WTC11 (cell line): ENCODE measurements around the gene BCAS1. TPM values are rescaled to one million over a fixed set of nuclear protein-coding genes. Genes with fewer than 3 reads are reported as not detected.

Experiments
- ATAC-seq: fragments of 200-7000 bp; cut with Tn5 transposase; 2 replicates; pipeline ENCODE4 v1.10.0; 2021; ENCODE audit warnings: mild to moderate bottlenecking, moderate library complexity
- CTCF ChIA-PET: fragments of 300-600 bp; sonication (Branson Sonifier 250); formaldehyde crosslinking; loops from one replicate; lab custom pipeline; 2021; ENCODE audit warnings: antibody characterized with exemption; lab: Charles Lee
- POLR2A ChIA-PET: fragments of 350-600 bp; sonication (Branson Sonifier 250); formaldehyde crosslinking; loops from one replicate; lab custom pipeline; 2021; ENCODE audit warnings: antibody characterized with exemption; lab: Charles Lee
- DNase-seq: peaks from one replicate; pipeline ENCODE4 v3.0.0; 2021; ENCODE audit warnings: low spot score
- H3K27ac Mint-ChIP-seq: 2 replicates; pipeline ENCODE4 v1.8.0; 2021; ENCODE audit warnings: mixed read lengths
- H3K27me3 Mint-ChIP-seq: 2 replicates; pipeline ENCODE4 v1.8.0; 2021; ENCODE audit warnings: low read depth, mild to moderate bottlenecking, moderate library complexity, mixed read lengths
- H3K36me3 Mint-ChIP-seq: 2 replicates; pipeline ENCODE4 v1.8.0; 2021; ENCODE audit warnings: mixed read lengths
- H3K4me1 Mint-ChIP-seq: 2 replicates; pipeline ENCODE4 v1.8.0; 2022; ENCODE audit warnings: mixed read lengths
- H3K4me3 Mint-ChIP-seq: 2 replicates; pipeline ENCODE4 v1.8.0; 2021; ENCODE audit warnings: mild to moderate bottlenecking, moderate library complexity, mixed read lengths
- H3K9me3 Mint-ChIP-seq: 2 replicates; pipeline ENCODE4 v1.8.0; 2021; ENCODE audit warnings: mixed read lengths
- AFF4 ChIP-seq: sonication (generic); formaldehyde crosslinking; IDR thresholded peaks from 2 replicates; pipeline ENCODE4 v1.8.1; 2023; ENCODE audit warnings: mild to moderate bottlenecking, missing genetic modification reagents, borderline replicate concordance
- ATF1 ChIP-seq: sonication (generic); formaldehyde crosslinking; IDR thresholded peaks from 2 replicates; pipeline ENCODE4 v1.8.1; 2023; ENCODE audit warnings: mild to moderate bottlenecking, moderate library complexity, missing genetic modification reagents
- ATF3 ChIP-seq: sonication (generic); formaldehyde crosslinking; conservative IDR thresholded peaks from 2 replicates; pipeline ENCODE4 v1.8.1; 2022; ENCODE audit warnings: mild to moderate bottlenecking, missing genetic modification reagents
- CREB1 ChIP-seq: sonication (generic); formaldehyde crosslinking; IDR thresholded peaks from 2 replicates; pipeline ENCODE4 v1.8.0; 2023; ENCODE audit warnings: mild to moderate bottlenecking, missing genetic modification reagents
- CTCF ChIP-seq: fragments of 200-600 bp; IDR thresholded peaks from 2 replicates; pipeline ENCODE4 v1.8.0; 2022; ENCODE audit warnings: antibody characterized with exemption
- E2F5 ChIP-seq: sonication (generic); formaldehyde crosslinking; IDR thresholded peaks from 2 replicates; pipeline ENCODE4 v1.8.1; 2022; ENCODE audit warnings: mild to moderate bottlenecking, moderate library complexity, missing genetic modification reagents
- ELF4 ChIP-seq: sonication (generic); formaldehyde crosslinking; IDR thresholded peaks from 2 replicates; pipeline ENCODE4 v1.8.1; 2022; ENCODE audit warnings: low read depth, mild to moderate bottlenecking, moderate library complexity, missing genetic modification reagents
- ETV6 ChIP-seq: sonication (generic); formaldehyde crosslinking; IDR thresholded peaks from 2 replicates; pipeline ENCODE4 v1.8.1; 2022; ENCODE audit warnings: mild to moderate bottlenecking, missing genetic modification reagents
- GABPB1 ChIP-seq: sonication (generic); formaldehyde crosslinking; IDR thresholded peaks from 2 replicates; pipeline ENCODE4 v1.8.1; 2023; ENCODE audit warnings: mild to moderate bottlenecking, missing genetic modification reagents
- GTF2I ChIP-seq: fragments of 250-450 bp; sonication (Bioruptor Pico); conservative IDR thresholded peaks from 2 replicates; pipeline ENCODE4 v1.4.0; 2021; ENCODE audit warnings: mild to moderate bottlenecking
- HMGA2 ChIP-seq: fragments of 250-450 bp; sonication (Bioruptor Pico); IDR thresholded peaks from 2 replicates; pipeline ENCODE4 v1.4.0; 2021; ENCODE audit warnings: mild to moderate bottlenecking, moderate library complexity
- IRF2 ChIP-seq: sonication (generic); formaldehyde crosslinking; IDR thresholded peaks from 2 replicates; pipeline ENCODE4 v1.8.0; 2022; ENCODE audit warnings: low read depth, missing genetic modification reagents, borderline replicate concordance
- NR2C2 ChIP-seq: sonication (generic); formaldehyde crosslinking; IDR thresholded peaks from 2 replicates; pipeline ENCODE4 v1.8.0; 2022; ENCODE audit warnings: mild to moderate bottlenecking, missing genetic modification reagents
- PRRX2 ChIP-seq: fragments of 250-450 bp; sonication (Bioruptor Pico); IDR thresholded peaks from 2 replicates; pipeline ENCODE4 v1.8.0; 2021; ENCODE audit warnings: mild to moderate bottlenecking
- RELA ChIP-seq: sonication (generic); formaldehyde crosslinking; IDR thresholded peaks from 2 replicates; pipeline ENCODE4 v1.8.1; 2022; ENCODE audit warnings: missing genetic modification reagents, mild to moderate bottlenecking, borderline replicate concordance
- RORB ChIP-seq: fragments of 250-450 bp; sonication (Bioruptor Pico); IDR thresholded peaks from 2 replicates; pipeline ENCODE4 v1.9.0; 2021; ENCODE audit warnings: mild to moderate bottlenecking
- SOX15 ChIP-seq: fragments of 250-450 bp; sonication (Bioruptor Pico); IDR thresholded peaks from 2 replicates; pipeline ENCODE4 v1.9.0; 2021; ENCODE audit warnings: mild to moderate bottlenecking
- STAT6 ChIP-seq: sonication (generic); formaldehyde crosslinking; conservative IDR thresholded peaks from 2 replicates; pipeline ENCODE4 v1.8.1; 2023; ENCODE audit warnings: mild to moderate bottlenecking, low read depth, missing genetic modification reagents, moderate library complexity
- USF1 ChIP-seq: sonication (generic); formaldehyde crosslinking; IDR thresholded peaks from 2 replicates; pipeline ENCODE4 v1.8.0; 2022; ENCODE audit warnings: mild to moderate bottlenecking, missing genetic modification reagents
- ZNF232 ChIP-seq: sonication (generic); formaldehyde crosslinking; IDR thresholded peaks from 2 replicates; pipeline ENCODE4 v1.8.0; 2022; ENCODE audit warnings: mild to moderate bottlenecking, missing genetic modification reagents
- ZNF396 ChIP-seq: fragments of 250-450 bp; sonication (Bioruptor Pico); IDR thresholded peaks from 2 replicates; pipeline ENCODE4 v1.8.0; 2021; ENCODE audit warnings: mild to moderate bottlenecking, moderate library complexity, borderline replicate concordance
- ZNF512 ChIP-seq: sonication (generic); formaldehyde crosslinking; IDR thresholded peaks from 2 replicates; pipeline ENCODE4 v1.8.1; 2022; ENCODE audit warnings: missing genetic modification reagents, borderline replicate concordance
- total RNA-seq: library from RNA; stranded (reverse); gene quantifications from 3 replicates; pipeline ENCODE4 v1.2.3, GENCODE V29; 2021

The BCAS1 gene
- total RNA-seq, 1 experiment from 2014 or later = 0.11 TPM

- H3K27ac Mint-ChIP-seq = no peak overlapping the region
- no peak overlapping the region for H3K4me3 Mint-ChIP-seq
- H3K27me3 Mint-ChIP-seq = no peaks in the 10 kb centered on the region
- no peaks in the 10 kb centered on the region for H3K36me3 Mint-ChIP-seq
- TF ChIP-seq ZNF512 (no peak), AFF4 (CRISPR knock-in tag) (no peak), RORB (CRISPR knock-in tag) (no peak), GABPB1 (CRISPR knock-in tag) (no peak), ZNF396 (CRISPR knock-in tag) (no peak), SOX15 (CRISPR knock-in tag) (no peak), IRF2 (CRISPR knock-in tag) (no peak), PRRX2 (CRISPR knock-in tag) (no peak), E2F5 (CRISPR knock-in tag) (no peak), CREB1 (CRISPR knock-in tag) (no peak), CTCF (no peak), ATF1 (CRISPR knock-in tag) (no peak), STAT6 (CRISPR knock-in tag) (no peak), HMGA2 (CRISPR knock-in tag) (no peak)
- TF ChIP-seq, all 79 proteins: peak for 0
- POLR2A ChIA-PET = no interaction called here
- Mint-ChIP-seq H3K9me3 (no peaks in the 10 kb centered on the region), H3K4me1 (peaks cover 68% of the 10 kb centered on the region)
- DNase-seq (no peak), ATAC-seq (no peak)
- CTCF ChIA-PET = interaction anchor here (0.6 to 1.3 kb wide), 3 partner anchors 20 to 329 kb away, joined by 3 to 4 read pairs (median 3); no protein-coding TSS in a partner anchor
Observed at GRCh38 chr20:53937929-53938367, 132.4 kb downstream of the BCAS1 start.

- H3K4me3 Mint-ChIP-seq = no peak overlapping the region
- ATAC-seq (no peak), DNase-seq (no peak)
- H3K9me3 Mint-ChIP-seq = no peaks in the 10 kb centered on the region
- H3K27me3 Mint-ChIP-seq = no peaks in the 10 kb centered on the region
- no peaks in the 10 kb centered on the region for H3K36me3 Mint-ChIP-seq
- POLR2A ChIA-PET = no interaction called here
- peaks cover 63% of the 10 kb centered on the region for H3K4me1 Mint-ChIP-seq
- no peak overlapping the region for H3K27ac Mint-ChIP-seq
- TF ChIP-seq ELF4 (CRISPR knock-in tag) (no peak), CREB1 (CRISPR knock-in tag) (no peak), NR2C2 (CRISPR knock-in tag) (no peak), ETV6 (CRISPR knock-in tag) (no peak), GTF2I (CRISPR knock-in tag) (no peak), ZNF232 (no peak), USF1 (CRISPR knock-in tag) (no peak), ATF3 (no peak), RELA (CRISPR knock-in tag) (no peak)
- TF ChIP-seq, all 79 proteins: peak for 0
- CTCF ChIA-PET = interaction anchor here (0.6 to 5.2 kb wide), 4 partner anchors 21 to 328 kb away, joined by 3 to 28 read pairs (median 4); no protein-coding TSS in a partner anchor
Observed at GRCh38 chr20:53937339-53937741, 133.1 kb downstream of the BCAS1 start.
